GM18861 (cell line): ENCODE results near the gene TOMM40L.
A peak's percentile ranks its signal among the peaks of the same experiment; 100 is the strongest.
"Not testable (repeated sequence)": the region's sequence is repeated elsewhere in the genome, so short reads cannot be mapped to it uniquely, and the experiment has no call there.

Experiments used
- ATAC-seq: cut with Tn5 transposase; IDR thresholded peaks from one replicate; pipeline ENCODE4 v1.9.1; 2021; ENCODE audit not compliant: unreplicated experiment

Gene TOMM40L

GRCh38 chr1:161219078-161219892, 6.6 kb upstream of the TOMM40L start:
- no peak for ATAC-seq

GRCh38 chr1:161220002-161220401, 5.9 kb upstream of the TOMM40L start:
- ATAC-seq = no peak

GRCh38 chr1:161222175-161223019, 3.5 kb upstream of the TOMM40L start:
- no peak for ATAC-seq

GRCh38 chr1:161223805-161224694, 1.8 kb upstream of the TOMM40L start:
- ATAC-seq = no peak

GRCh38 chr1:161224695-161225087, 1.2 kb upstream of the TOMM40L start:
- ATAC-seq = not testable (repeated sequence)

GRCh38 chr1:161225178-161225533, 704 bp upstream of the TOMM40L start:
- ATAC-seq = no peak

- no peak for ATAC-seq
These were observed 456 bp downstream of the TOMM40L start for GRCh38 chr1:161226320-161226711.

- no peak for ATAC-seq
These were observed 899 bp downstream of the TOMM40L start for GRCh38 chr1:161226759-161227158.

- ATAC-seq = peak; percentile 42
These were observed 1.5 kb downstream of the TOMM40L start for GRCh38 chr1:161227196-161227871.

GRCh38 chr1:161228032-161228431, 2.2 kb downstream of the TOMM40L start:
- ATAC-seq = no peak

GRCh38 chr1:161229896-161230295, 4.0 kb downstream of the TOMM40L start:
- no peak for ATAC-seq

- no peak for ATAC-seq
These were observed 4.9 kb downstream of the TOMM40L start for GRCh38 chr1:161230762-161231161.

- no peak for ATAC-seq
These were observed 7.2 kb downstream of the TOMM40L start for GRCh38 chr1:161233102-161233501.

GRCh38 chr1:161235957-161236775, 10.3 kb downstream of the TOMM40L start:
- ATAC-seq = no peak

- no peak for ATAC-seq
These were observed 12.2 kb downstream of the TOMM40L start, which contains the start of gene NR1I3 for GRCh38 chr1:161238039-161238473. Gene NR1I3 (minus strand): TSS chr1:161238203. CDS start chr1:161236565, 1,638 bp downstream.

- ATAC-seq = no peak
These were observed 15.8 kb downstream of the TOMM40L start for GRCh38 chr1:161241682-161242081.

- ATAC-seq = no peak
These were observed 16.5 kb downstream of the TOMM40L start for GRCh38 chr1:161242313-161242712.

GRCh38 chr1:161244888-161245287, 19.0 kb downstream of the TOMM40L start:
- ATAC-seq = no peak

GRCh38 chr1:161250100-161250499, 24.2 kb downstream of the TOMM40L start:
- not testable (repeated sequence) for ATAC-seq

- ATAC-seq = no peak
These were observed 25.0 kb downstream of the TOMM40L start for GRCh38 chr1:161250829-161251228.
